GM21360 (cell line): ENCODE measurements around the gene GSE1.

Experiments
- ATAC-seq: cut with Tn5 transposase; IDR thresholded peaks from one replicate; pipeline ENCODE4 v1.9.1; 2021; ENCODE audit warnings: mild to moderate bottlenecking, moderate library complexity; ENCODE audit not compliant: unreplicated experiment

The GSE1 gene

GRCh38 chr16:85612801-85613603 is at the start of gene GSE1:
Gene GSE1, plus strand, starts transcription at chr16:85613322. Its CDS starts 70 bp downstream, at chr16:85613392.
- peak; percentile 42 for ATAC-seq

DNA sequence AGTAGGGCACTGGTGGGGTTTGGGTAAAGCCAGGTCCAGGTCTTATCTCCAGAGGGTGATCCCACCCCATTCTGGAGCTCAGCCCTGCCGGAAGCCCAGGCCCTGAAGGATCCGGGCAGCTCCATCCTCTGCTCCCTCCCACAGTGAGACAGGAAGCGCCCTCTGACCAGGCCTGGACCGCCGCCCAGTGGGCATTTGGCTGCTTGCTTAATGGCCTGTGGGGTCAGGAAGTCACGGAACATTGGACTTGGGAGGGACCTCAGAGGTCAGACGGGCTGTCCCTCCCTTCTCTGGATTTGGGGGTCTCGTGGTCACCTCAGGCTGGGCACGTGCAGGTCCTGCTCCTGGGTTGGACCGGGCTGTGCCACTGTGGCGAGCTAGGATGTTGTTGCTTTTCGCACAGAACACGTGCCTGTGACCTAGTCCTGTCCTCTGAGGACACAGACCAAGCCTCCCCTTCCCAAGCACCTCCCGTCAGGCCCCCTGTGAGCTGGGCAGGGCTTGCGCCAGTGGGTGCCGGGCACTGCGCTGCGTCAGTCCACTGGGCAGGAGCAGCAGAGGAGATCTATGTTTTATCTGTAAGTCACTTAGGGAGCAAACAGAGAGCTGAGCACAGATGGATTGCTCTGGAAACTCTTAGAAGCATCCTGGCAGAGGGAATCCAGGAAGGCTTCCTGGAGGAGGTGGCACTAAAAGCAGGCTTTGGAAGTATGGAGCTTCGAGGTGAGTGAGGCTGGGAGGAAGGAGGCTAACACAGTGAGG is 49.4 kb upstream of the GSE1 start:
- no peak for ATAC-seq

- no peak for ATAC-seq
These were observed 48.7 kb upstream of the GSE1 start for GRCh38 chr16:85564277-85565051.

GRCh38 chr16:85565340-85565739 is 47.8 kb upstream of the GSE1 start:
- no peak for ATAC-seq

DNA sequence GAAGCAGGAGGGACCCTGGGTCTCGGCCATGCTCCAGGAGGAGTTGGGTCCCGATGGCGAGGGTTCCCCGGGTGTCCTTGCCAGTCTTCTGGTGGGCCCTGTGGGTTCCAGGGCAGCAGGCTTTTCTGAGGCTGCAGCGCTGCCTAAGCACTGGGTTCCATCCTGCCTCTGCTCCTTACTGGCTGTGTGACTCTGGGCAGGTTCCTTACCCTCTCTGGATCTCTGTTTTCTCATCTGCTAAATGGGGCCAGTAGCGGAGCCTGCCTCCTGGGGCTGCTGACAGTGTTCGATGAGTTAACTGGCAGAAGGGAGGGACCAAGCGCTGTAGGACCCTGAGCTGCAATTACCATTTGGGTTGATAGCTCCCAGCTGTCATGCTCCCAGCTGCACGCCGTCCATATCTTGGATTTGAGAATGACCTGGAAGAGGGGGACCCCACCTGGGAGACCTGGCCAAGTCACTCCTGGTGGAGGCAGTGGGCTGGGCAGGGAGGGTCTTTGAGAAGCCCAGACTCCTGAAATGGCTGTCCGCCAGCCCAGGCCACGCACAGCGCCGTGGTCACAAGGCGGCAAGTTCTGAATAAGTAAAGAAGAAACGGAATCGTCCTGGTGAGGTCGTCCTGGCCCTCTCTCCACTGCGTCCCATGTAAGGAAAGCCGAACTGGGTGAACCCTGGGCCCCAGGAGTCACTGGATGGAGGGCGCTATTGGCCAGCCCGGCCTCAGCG is 47.2 kb upstream of the GSE1 start:
- no peak for ATAC-seq

- no peak for ATAC-seq
These were observed 46.5 kb upstream of the GSE1 start for GRCh38 chr16:85566561-85567100.

GRCh38 chr16:85567101-85567866 is 45.8 kb upstream of the GSE1 start:
- ATAC-seq: no peak

GRCh38 chr16:85567935-85568334 is 45.2 kb upstream of the GSE1 start:
- ATAC-seq: no peak

DNA sequence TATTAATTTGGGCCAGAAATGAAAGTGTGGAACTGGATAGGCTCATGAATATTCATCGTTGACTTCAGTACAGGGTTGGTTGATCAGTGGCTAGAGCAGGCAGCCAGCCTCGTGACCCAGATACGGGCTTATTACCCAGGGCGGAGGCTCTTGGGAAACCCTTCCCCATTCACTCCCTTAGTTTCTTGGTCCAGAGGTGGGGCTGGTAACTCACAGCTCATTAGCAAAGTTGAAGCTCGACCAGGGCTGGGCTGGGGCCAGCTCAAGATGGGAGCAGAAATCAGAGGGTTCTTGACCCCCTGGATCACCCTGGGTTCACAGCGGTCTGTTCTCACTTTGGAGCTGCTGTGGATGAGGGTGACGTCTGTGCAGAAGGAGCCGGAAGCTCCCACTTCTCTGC is 44.6 kb upstream of the GSE1 start:
- no peak for ATAC-seq

GRCh38 chr16:85569039-85569614 is 44.0 kb upstream of the GSE1 start:
- ATAC-seq: no peak

DNA sequence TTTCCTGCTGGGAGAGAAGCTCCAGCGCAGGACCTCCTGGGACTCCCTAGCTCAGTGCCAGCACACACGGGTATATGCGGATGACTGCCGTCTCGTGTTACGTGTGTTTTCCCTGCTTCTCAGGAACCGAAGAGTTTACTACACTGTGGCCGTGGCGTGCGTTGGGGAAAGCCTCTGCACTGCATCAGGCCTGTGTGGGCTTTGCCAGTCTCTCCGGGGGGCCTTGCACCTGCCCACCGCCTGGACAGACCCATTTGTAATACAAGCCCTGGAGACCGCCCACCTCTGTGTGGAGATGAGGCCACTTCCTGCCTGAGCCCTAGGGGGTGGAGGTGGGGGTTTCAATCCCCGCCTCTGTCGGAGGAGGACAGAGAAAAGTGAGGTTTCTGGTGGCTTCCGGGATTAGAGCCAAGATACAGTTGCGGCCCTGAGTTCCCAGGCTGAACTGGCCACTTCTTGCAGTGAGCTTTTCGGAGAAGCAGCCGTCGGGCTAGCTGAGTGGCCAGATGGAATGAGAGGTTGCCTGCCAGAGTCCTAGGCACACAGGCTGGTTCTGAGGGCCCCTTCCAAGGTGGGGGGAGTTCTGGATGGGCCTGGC is 43.4 kb upstream of the GSE1 start:
- ATAC-seq: peak; percentile 43

GRCh38 chr16:85570213-85570734 is 42.8 kb upstream of the GSE1 start:
- ATAC-seq: peak; percentile 11

- ATAC-seq: peak; percentile 42
These were observed 42.2 kb upstream of the GSE1 start for GRCh38 chr16:85570735-85571562.

DNA sequence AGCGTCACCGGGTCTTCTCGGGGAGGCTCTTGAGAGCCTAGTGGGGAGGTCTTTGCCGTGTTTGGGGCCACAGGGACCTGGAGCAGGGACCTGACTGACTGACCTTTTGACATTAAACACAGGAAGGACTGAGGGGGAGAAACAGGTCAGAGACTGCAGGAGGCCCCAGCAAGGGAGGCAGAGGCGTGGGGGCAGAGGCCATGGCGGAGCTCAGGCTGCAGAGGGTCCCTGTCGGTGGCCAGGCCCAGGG is 41.6 kb upstream of the GSE1 start:
- ATAC-seq: no peak

- ATAC-seq: no peak
These were observed 41.1 kb upstream of the GSE1 start for GRCh38 chr16:85571813-85572619.

- ATAC-seq: no peak
These were observed 40.0 kb upstream of the GSE1 start for GRCh38 chr16:85573045-85573695.
